Fibroblast of mammary gland (primary cell): Measurements from ENCODE around the gene SLC12A5.
A peak's percentile ranks its signal among the peaks of the same experiment; 100 is the strongest.

Experiments used
- DNase-seq: peaks from one replicate; pipeline ENCODE4 v3.0.0-alpha.2; 2010; ENCODE audit warnings: low read depth
- H3K4me3 ChIP-seq: 2 replicates; pipeline ENCODE4 v1.5.1; 2011; ENCODE audit warnings: low read depth, mild to moderate bottlenecking, low read length, moderate library complexity; ENCODE audit not compliant: control insufficient read depth
- CTCF ChIP-seq: conservative IDR thresholded peaks from 2 replicates; pipeline ENCODE4 v1.5.1; 2011; ENCODE audit warnings: low read depth, low read length, inconsistent platforms; ENCODE audit not compliant: control insufficient read depth, insufficient read depth

Gene SLC12A5

GRCh38 chr20:46025376-46025783 is 3.6 kb upstream of the SLC12A5 start:
- no peak overlapping the region for H3K4me3 ChIP-seq
- no peak for DNase-seq
- no peak for TF ChIP-seq CTCF

DNA sequence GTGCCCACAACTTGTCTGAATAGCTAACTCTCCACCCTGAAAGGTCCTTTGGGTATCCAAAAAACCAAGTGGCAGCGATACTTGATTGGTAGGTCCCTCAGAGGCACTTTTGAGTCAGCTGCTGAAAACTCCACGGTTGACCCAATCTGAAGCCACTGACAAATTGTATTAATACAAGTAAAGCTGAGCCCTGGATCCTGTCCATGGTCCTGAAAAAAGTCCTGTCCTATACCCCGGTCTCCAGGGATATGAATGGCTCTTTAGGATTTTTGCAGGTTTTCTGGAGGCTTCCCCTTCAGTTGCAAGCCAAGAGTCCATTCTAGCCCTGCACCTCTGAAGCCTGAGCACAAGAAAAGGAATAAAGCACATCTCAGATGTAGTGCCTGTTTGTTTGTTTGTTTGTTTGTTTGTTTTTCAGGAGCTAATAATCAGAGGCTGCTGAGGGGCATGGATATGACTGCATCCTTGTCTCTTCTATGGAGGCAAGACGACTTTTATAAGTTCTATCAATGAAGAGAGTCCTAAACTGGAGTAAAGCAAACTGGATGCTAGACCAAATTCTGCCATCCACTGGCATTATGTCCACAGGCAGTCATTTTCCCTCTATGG is 1.7 kb upstream of the SLC12A5 start:
- peak; percentile 63 for DNase-seq
- TF ChIP-seq CTCF, result no peak
- no peak overlapping the region for H3K4me3 ChIP-seq

DNA sequence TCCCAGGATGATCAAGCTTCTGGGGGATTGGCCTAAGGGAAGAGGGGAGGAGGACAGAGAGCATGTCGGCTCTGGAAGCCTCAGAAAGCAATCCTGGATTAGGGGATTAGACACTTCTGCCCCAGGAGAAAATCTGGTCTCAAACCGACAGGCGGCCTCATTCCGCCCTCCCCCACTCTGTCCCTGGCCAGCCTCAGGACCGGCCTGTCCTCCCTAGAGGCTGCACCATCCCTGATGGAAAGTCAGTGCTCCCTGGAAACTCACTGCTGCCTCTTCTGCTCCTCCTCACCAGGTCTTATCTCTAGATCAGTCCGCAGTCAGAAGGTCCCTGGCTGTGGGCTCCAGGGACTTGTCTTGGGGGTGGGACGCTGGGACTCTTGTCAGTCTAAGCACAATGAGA is 905 bp upstream of the SLC12A5 start:
- TF ChIP-seq CTCF, result no peak
- no peak overlapping the region for H3K4me3 ChIP-seq
- DNase-seq, result no peak

GRCh38 chr20:46030284-46031013 is 1.4 kb downstream of the SLC12A5 start:
- DNase-seq, result no peak
- no peak for TF ChIP-seq CTCF
- no peak overlapping the region for H3K4me3 ChIP-seq

DNA sequence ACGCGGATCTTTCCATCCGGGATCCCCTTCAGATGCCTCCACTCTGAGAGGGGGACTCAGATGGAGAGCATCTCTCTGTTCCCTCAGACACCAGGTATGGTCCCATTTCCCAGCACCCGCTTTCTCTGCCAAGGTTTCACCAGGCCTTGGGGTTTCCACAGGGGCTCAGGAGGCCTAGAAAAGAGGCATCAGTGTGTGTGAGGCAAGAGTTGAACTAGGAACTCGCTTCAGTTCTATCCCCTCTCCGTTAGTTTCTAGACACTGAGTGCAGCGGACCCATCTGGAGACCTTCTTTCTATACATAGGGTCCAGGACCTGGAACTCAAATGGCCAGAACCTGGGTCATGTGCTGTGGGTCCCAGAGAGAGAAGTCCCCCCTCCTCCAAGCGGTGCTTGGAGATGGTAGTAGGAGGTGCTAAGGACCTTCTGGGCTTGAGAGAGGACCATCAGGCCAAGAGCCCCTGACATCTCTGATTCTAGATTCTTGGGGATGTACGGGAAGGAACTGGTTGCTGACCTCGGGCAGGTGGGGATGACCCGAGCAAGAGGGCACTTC is 2.1 kb downstream of the SLC12A5 start:
- no peak overlapping the region for H3K4me3 ChIP-seq
- TF ChIP-seq CTCF, result no peak
- no peak for DNase-seq

- H3K4me3 ChIP-seq, result no peak overlapping the region
- no peak for DNase-seq
- TF ChIP-seq CTCF, result no peak
Observed at GRCh38 chr20:46031701-46032254, 2.8 kb downstream of the SLC12A5 start.
